WERI-Rb-1 (cell line): ENCODE results near the gene CAMKK1.

Source experiments
- DNase-seq: peaks from one replicate; pipeline ENCODE4 v3.0.0-alpha.2; 2020
- H3K27ac ChIP-seq: fragments of 250-450 bp; sonication (Bioruptor Pico); 2 replicates; pipeline ENCODE4 v1.5.1; 2020; ENCODE audit warnings: mild to moderate bottlenecking, moderate library complexity
- H3K27me3 ChIP-seq: fragments of 250-450 bp; sonication (Bioruptor Pico); 2 replicates; pipeline ENCODE4 v1.5.1; 2021; ENCODE audit warnings: mild to moderate bottlenecking, low read depth, moderate library complexity; ENCODE audit not compliant: insufficient read depth, severe bottlenecking
- H3K36me3 ChIP-seq: fragments of 250-450 bp; sonication (Bioruptor Pico); 2 replicates; pipeline ENCODE4 v1.5.1; 2020; ENCODE audit warnings: mild to moderate bottlenecking, moderate library complexity
- H3K4me3 ChIP-seq: 2 replicates; pipeline ENCODE4 v1.5.1; 2011; ENCODE audit warnings: low read depth, mild to moderate bottlenecking, control low read depth, low read length
- H3K9me3 ChIP-seq: fragments of 250-450 bp; sonication (Bioruptor Pico); 2 replicates; pipeline ENCODE4 v1.5.1; 2021; ENCODE audit warnings: mild to moderate bottlenecking, moderate library complexity; ENCODE audit not compliant: severe bottlenecking
- TF ChIP-seq, protein P1 (sequence below): IDR thresholded peaks from 2 replicates; pipeline ENCODE4 v1.5.1; 2011; ENCODE audit warnings: low read depth, mild to moderate bottlenecking, control low read depth, inconsistent platforms, low read length

Gene CAMKK1

GRCh38 chr17:3835410-3836229 lies 57.2 kb downstream of the CAMKK1 start:
- TF ChIP-seq, protein P1, sequence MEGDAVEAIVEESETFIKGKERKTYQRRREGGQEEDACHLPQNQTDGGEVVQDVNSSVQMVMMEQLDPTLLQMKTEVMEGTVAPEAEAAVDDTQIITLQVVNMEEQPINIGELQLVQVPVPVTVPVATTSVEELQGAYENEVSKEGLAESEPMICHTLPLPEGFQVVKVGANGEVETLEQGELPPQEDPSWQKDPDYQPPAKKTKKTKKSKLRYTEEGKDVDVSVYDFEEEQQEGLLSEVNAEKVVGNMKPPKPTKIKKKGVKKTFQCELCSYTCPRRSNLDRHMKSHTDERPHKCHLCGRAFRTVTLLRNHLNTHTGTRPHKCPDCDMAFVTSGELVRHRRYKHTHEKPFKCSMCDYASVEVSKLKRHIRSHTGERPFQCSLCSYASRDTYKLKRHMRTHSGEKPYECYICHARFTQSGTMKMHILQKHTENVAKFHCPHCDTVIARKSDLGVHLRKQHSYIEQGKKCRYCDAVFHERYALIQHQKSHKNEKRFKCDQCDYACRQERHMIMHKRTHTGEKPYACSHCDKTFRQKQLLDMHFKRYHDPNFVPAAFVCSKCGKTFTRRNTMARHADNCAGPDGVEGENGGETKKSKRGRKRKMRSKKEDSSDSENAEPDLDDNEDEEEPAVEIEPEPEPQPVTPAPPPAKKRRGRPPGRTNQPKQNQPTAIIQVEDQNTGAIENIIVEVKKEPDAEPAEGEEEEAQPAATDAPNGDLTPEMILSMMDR, result no peak
- Histone ChIP-seq H3K9me3 (no peaks in the 10 kb centered on the region), H3K27me3 (no peaks in the 10 kb centered on the region), H3K4me3 (no peak overlapping the region), H3K27ac (no peak overlapping the region; the same call in 1 of the 2 replicates), H3K36me3 (peaks cover 66% of the 10 kb centered on the region)
- DNase-seq, result no peak

- TF ChIP-seq, protein P1, result no peak
Observed at GRCh38 chr17:3834811-3835210, 58.0 kb downstream of the CAMKK1 start.

GRCh38 chr17:3828852-3829232 lies 64.0 kb downstream of the CAMKK1 start:
- no peak for DNase-seq
- Histone ChIP-seq H3K27ac (no peak overlapping the region), H3K9me3 (no peaks in the 10 kb centered on the region), H3K4me3 (no peak overlapping the region), H3K36me3 (peaks cover 71% of the 10 kb centered on the region), H3K27me3 (no peaks in the 10 kb centered on the region)
- TF ChIP-seq, protein P1, result no peak

More at GRCh38 chr17:3834811-3835210, 58.0 kb downstream of the CAMKK1 start:
- peaks cover 64% of the 10 kb centered on the region for H3K36me3 ChIP-seq
- H3K9me3 ChIP-seq, result no peaks in the 10 kb centered on the region
- no peak for DNase-seq
- no peaks in the 10 kb centered on the region for H3K27me3 ChIP-seq
- H3K4me3 ChIP-seq, result no peak overlapping the region
- H3K27ac ChIP-seq, result no peak overlapping the region; the same call in 1 of the 2 replicates

GRCh38 chr17:3828151-3828851 lies 64.6 kb downstream of the CAMKK1 start:
- TF ChIP-seq, protein P1, result no peak
- DNase-seq, result no peak
- Histone ChIP-seq H3K27ac (no peak overlapping the region), H3K27me3 (no peaks in the 10 kb centered on the region), H3K9me3 (no peaks in the 10 kb centered on the region), H3K4me3 (no peak overlapping the region), H3K36me3 (peaks cover 71% of the 10 kb centered on the region)

DNA sequence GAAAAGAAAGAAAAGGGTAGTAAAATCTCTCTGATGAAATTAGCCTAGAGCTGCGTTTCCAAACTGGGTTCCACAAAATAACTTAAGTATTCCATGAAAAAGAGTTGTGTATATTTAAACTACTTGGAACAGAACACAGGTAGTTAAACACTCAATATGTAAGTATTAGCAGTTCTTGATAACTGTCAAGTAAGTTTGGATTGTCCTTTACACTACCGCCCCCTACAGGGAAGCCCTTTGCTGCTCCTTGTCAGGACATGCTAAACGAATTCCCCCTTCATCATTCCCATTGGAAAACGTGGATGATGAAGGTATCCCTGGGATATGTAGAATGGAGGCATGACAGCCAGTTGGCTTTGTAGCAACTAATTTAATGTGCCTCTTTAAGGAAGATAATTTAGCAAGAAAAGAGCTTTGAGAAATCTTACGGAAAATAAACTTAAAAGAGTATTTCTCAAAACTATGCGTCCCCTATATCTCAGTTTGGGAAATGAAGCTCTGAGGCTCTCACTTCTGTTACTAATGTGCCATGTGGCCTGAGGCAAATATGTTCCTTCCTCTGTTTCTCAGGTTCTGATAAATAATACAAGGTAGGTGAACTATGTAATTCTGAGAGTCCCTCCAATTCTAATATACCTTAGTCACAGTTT lies 65.6 kb downstream of the CAMKK1 start:
- no peak overlapping the region for H3K27ac ChIP-seq
- peaks cover 76% of the 10 kb centered on the region for H3K36me3 ChIP-seq
- H3K27me3 ChIP-seq, result no peaks in the 10 kb centered on the region
- H3K4me3 ChIP-seq, result no peak overlapping the region
- TF ChIP-seq, protein P1, result peak; percentile 75
- peak; percentile 78 for DNase-seq
- no peaks in the 10 kb centered on the region for H3K9me3 ChIP-seq
